HCT116 (cell line): Measurements from ENCODE around the gene BTBD2.

Source experiments
- EZH2 ChIP-seq: fragments of 200-600 bp; sonication (generic); IDR thresholded peaks from 2 replicates; pipeline ENCODE4 v1.6.1; 2017; ENCODE audit warnings: antibody characterized with exemption, mixed run types
- JUND ChIP-seq: IDR thresholded peaks from 2 replicates; pipeline ENCODE4 v1.6.1; 2012
- POLR2A ChIP-seq: IDR thresholded peaks from 2 replicates; pipeline ENCODE4 v1.7.0; 2011; ENCODE audit warnings: borderline replicate concordance; ENCODE audit not compliant: insufficient read depth, insufficient read length; ENCODE audit errors: extremely low read depth
- POLR2AphosphoS5 ChIP-seq: IDR thresholded peaks from 2 replicates; pipeline ENCODE4 v1.6.1; 2011; ENCODE audit warnings: mild to moderate bottlenecking, low read depth, low read length, moderate library complexity
- TCF7L2 ChIP-seq: IDR thresholded peaks from 2 replicates; pipeline ENCODE4 v1.7.0; 2011; ENCODE audit warnings: borderline replicate concordance, inconsistent platforms; ENCODE audit not compliant: insufficient read depth, insufficient read length; ENCODE audit errors: extremely low read depth
- YY1 ChIP-seq: IDR thresholded peaks from 2 replicates; pipeline ENCODE4 v1.6.1; 2011; ENCODE audit warnings: low read length, low read depth, moderate library complexity, mild to moderate bottlenecking; ENCODE audit not compliant: insufficient replicate concordance; ENCODE audit errors: extremely low read depth
- ZNF274 ChIP-seq: fragments of 200-500 bp; sonication (Bioruptor generic); IDR thresholded peaks from 2 replicates; pipeline ENCODE4 v1.6.1; 2014; ENCODE audit warnings: mild to moderate bottlenecking, low read depth, low read length, inconsistent platforms
- TF ChIP-seq, protein P1 (sequence below), 3 experiments: fragments of 200-600 bp in 1 of 3; sonication (generic) in 1 of 3; IDR thresholded peaks in 2 of 3; conservative IDR thresholded peaks in 1 of 3; 2 replicates each; pipeline ENCODE4 v1.5.1; 2012 to 2017; ENCODE audit warnings: low read depth in 2 of 3, low read length in 2 of 3, antibody characterized with exemption in 1 of 3, borderline replicate concordance in 1 of 3, control low read depth in 1 of 3, mild to moderate bottlenecking in 1 of 3, mixed read lengths in 1 of 3, mixed run types in 1 of 3, moderate library complexity in 1 of 3; ENCODE audit not compliant: insufficient read depth in 1 of 3
- TF ChIP-seq, protein P2 (sequence below): IDR thresholded peaks from 2 replicates; pipeline ENCODE4 v1.6.1; 2012

GRCh38 chr19:1935484-1936208, 79.9 kb downstream of the BTBD2 start:
- TF ChIP-seq, protein P1, sequence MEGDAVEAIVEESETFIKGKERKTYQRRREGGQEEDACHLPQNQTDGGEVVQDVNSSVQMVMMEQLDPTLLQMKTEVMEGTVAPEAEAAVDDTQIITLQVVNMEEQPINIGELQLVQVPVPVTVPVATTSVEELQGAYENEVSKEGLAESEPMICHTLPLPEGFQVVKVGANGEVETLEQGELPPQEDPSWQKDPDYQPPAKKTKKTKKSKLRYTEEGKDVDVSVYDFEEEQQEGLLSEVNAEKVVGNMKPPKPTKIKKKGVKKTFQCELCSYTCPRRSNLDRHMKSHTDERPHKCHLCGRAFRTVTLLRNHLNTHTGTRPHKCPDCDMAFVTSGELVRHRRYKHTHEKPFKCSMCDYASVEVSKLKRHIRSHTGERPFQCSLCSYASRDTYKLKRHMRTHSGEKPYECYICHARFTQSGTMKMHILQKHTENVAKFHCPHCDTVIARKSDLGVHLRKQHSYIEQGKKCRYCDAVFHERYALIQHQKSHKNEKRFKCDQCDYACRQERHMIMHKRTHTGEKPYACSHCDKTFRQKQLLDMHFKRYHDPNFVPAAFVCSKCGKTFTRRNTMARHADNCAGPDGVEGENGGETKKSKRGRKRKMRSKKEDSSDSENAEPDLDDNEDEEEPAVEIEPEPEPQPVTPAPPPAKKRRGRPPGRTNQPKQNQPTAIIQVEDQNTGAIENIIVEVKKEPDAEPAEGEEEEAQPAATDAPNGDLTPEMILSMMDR (IDR thresholded peaks at IDR 0.05 in 2 of 3, conservative IDR thresholded peaks at IDR 0.05 in 1 of 3; ENCODE audit: borderline replicate concordance in 1 of 3, insufficient read depth in 1 of 3, low read depth in 2 of 3, low read length in 2 of 3), result no peak
- TF ChIP-seq YY1 (peak; percentile 26), POLR2AphosphoS5 (no peak), POLR2A (no peak), TCF7L2 (no peak), ZNF274 (no peak), EZH2 (no peak), JUND (no peak)
- TF ChIP-seq, protein P2, sequence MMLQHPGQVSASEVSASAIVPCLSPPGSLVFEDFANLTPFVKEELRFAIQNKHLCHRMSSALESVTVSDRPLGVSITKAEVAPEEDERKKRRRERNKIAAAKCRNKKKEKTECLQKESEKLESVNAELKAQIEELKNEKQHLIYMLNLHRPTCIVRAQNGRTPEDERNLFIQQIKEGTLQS, result no peak
